GM19397 (cell line): ENCODE measurements around the gene DCST1.
A peak's percentile ranks its signal among the peaks of the same experiment; 100 is the strongest.

Source experiments
- ATAC-seq: cut with Tn5 transposase; IDR thresholded peaks from one replicate; pipeline ENCODE4 v1.9.1; 2021; ENCODE audit warnings: mild to moderate bottlenecking, moderate library complexity; ENCODE audit not compliant: unreplicated experiment

Gene DCST1

DNA sequence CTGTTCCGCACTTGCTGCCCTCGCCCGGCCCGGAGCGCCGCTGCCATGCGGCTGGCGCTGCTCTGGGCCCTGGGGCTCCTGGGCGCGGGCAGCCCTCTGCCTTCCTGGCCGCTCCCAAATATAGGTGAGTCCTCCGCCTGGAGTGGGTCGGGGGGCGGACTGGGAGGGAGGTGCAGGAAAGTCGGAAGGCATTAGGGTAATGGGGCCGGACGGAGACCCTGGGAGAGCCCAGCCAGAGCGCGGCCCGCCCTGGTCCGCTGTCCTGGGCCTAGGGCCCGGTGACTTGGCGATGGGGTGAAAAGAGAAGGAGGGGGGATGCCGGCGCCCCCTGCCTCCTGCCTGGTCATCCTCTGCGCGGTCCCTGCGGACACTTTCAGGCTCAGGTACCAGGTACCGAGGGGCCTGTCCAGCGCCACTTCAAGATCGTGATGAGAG, 17.7 kb downstream of the DCST1 start:
- no peak for ATAC-seq

DNA sequence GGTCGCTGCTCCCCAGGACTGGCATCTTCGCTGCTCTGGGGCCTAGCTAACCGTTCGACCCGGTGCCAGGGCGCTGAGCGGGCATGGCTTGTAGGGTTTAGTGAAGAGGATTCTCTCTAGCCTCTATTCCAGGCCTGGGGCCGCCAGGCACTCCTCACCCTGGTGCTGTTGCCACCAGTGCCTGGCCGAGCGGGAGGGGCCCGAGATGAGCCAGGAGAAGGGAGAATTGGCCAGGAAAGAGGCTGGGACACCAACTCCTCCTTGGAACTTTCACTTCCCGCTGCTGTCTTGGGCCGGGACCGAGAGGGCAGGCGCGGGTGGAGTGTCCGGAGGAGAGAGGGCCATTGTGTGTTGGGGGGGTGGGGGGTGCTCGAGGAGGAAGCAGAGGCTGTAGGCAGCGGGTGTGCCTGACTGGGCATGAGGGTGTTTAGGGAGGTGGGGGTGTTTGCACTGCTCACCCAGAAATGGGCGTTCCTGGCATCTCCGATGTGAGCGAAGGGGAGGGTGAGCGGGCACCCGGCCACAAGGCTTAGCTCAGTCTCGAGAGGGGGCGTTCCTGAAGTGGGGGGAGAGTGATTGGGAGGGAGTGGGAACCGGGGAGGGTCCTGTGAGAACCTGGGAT, 18.3 kb downstream of the DCST1 start:
- no peak for ATAC-seq

- ATAC-seq: no peak
Observed at GRCh38 chr1:155052439-155053395, 19.1 kb downstream of the DCST1 start.

DNA sequence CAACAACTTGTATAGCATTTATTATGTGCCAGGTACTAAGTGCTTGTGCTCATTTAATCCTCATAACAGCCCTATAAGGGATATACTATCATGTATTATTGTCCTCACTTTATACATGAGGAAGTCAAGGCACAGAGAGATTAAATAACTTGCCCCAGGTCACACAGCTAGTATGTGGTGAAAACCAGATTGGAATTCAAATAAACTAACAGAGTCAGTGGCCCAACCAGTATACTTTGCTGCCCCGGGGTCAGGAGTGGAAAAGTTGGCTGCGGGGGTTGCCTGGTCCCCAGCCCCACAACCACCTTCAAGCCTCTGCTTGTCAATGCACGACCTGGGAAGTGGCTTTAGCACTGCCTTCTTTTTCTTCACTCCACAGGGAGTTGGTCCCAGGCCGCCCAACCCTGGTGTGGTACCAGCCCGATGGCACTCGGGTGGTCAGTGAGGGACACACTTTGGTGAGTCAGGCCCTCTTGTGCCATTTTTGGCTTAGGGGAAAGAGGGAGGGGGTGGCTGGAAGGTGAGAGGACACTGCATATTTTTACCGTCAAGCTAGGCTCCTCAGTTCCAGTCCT, 20.0 kb downstream of the DCST1 start:
- no peak for ATAC-seq

GRCh38 chr1:155057104-155057503, 23.5 kb downstream of the DCST1 start:
- ATAC-seq: no peak

DNA sequence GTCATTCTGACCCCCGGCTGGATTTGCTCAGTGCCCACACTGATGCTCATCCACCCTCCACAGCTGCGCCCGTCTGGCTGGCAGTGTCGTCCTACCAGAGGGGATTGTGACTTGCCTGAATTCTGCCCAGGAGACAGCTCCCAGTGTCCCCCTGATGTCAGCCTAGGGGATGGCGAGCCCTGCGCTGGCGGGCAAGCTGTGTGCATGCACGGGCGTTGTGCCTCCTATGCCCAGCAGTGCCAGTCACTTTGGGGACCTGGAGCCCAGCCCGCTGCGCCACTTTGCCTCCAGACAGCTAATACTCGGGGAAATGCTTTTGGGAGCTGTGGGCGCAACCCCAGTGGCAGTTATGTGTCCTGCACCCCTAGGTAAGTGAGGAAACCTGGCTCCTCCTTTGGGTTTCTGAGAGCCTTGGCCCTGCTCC, 24.2 kb downstream of the DCST1 start:
- no peak for ATAC-seq

GRCh38 chr1:155060736-155061135, 27.1 kb downstream of the DCST1 start:
- ATAC-seq: no peak

- ATAC-seq: peak; percentile 41
Observed at GRCh38 chr1:155061381-155062150, 27.9 kb downstream of the DCST1 start.

DNA sequence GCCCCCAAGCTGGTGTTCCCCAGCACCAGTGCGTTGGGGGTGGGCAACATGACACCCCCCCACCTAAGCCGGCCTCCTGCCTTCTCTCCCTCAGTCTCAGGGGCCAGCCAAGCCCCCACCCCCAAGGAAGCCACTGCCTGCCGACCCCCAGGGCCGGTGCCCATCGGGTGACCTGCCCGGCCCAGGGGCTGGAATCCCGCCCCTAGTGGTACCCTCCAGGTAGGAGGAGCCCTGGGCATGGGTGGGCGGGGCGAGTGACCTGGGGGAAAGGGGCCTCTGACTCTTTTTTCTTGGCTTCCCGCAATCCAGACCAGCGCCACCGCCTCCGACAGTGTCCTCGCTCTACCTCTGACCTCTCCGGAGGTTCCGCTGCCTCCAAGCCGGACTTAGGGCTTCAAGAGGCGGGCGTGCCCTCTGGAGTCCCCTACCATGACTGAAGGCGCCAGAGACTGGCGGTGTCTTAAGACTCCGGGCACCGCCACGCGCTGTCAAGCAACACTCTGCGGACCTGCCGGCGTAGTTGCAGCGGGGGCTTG, 28.6 kb downstream of the DCST1 start:
- ATAC-seq: no peak

- ATAC-seq: no peak
Observed at GRCh38 chr1:155062702-155063411, 29.2 kb downstream of the DCST1 start.

- ATAC-seq: peak; percentile 56
Observed at GRCh38 chr1:155063550-155064110, 30.0 kb downstream of the DCST1 start, which contains the start of gene EFNA4. Gene EFNA4, plus strand, starts transcription at chr1:155063740. Its CDS starts 84 bp downstream, at chr1:155063824.

GRCh38 chr1:155064111-155064831, 30.6 kb downstream of the DCST1 start:
- ATAC-seq: no peak

GRCh38 chr1:155064832-155065429, 31.3 kb downstream of the DCST1 start:
- no peak for ATAC-seq

- no peak for ATAC-seq
Observed at GRCh38 chr1:155066777-155067176, 33.2 kb downstream of the DCST1 start.

- ATAC-seq: no peak
Observed at GRCh38 chr1:155068599-155068998, 35.0 kb downstream of the DCST1 start.

GRCh38 chr1:155069551-155070157, 36.0 kb downstream of the DCST1 start:
- no peak for ATAC-seq

- no peak for ATAC-seq
Observed at GRCh38 chr1:155070158-155070621, 36.6 kb downstream of the DCST1 start.
